GOT3 (cell line): ENCODE data around the gene NRXN2.
A peak's percentile ranks its signal among the peaks of the same experiment; 100 is the strongest.

Experiments used
- DNase-seq: peaks from one replicate; lab custom pipeline; 2025; ENCODE audit warnings: mixed read lengths; lab: John Stamatoyannopoulos, UW

The NRXN2 gene

GRCh38 chr11:64723117-64723906, at the start of gene NRXN2:
Gene NRXN2, minus strand, starts transcription at chr11:64723197. Its CDS starts 9,498 bp downstream, at chr11:64713699.
- DNase-seq, result peak; percentile 3

- DNase-seq, result no peak
These were observed 49.5 kb upstream of the NRXN2 start for GRCh38 chr11:64772303-64773018.

DNA sequence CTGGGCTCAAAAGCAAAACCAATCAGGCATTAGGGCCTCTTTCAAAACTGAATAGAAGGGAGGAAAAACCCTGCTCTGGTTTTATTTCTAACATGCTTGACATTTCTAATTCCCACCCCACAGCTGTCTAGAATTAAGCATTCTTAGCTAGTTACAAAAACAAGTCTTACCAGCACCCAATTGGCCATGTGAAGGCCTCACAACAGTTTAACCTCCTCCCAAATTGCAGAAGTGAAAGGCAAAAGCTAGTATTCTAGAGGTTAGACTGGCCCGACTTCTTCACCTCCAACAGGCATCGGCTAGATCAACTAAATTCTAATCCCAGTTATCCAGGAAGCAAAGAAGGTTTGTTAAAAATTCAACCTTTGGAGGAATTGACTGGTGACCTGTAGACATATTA, 48.9 kb upstream of the NRXN2 start:
- DNase-seq, result no peak

- no peak for DNase-seq
These were observed 47.1 kb upstream of the NRXN2 start for GRCh38 chr11:64770120-64770519.

- DNase-seq, result no peak
These were observed 46.3 kb upstream of the NRXN2 start for GRCh38 chr11:64769283-64769682.

DNA sequence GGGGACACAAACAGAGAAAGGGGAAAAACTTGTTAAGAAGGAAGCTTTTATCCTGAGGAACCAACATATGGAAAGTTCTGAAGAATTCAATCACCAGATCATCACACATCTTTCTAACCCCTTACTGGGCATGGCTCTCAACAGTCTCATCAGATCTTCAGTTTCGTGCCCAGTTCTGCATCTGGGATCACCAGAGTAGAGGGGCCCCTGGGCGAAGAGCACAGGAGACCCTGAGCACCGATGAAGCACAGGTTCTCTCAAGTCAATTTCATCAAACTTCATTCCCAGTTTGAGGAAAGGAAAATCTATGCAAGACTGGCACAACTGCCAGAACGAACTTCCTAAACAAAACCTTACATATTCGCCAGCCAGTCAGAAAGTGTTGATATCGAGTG, 45.3 kb upstream of the NRXN2 start:
- no peak for DNase-seq

DNA sequence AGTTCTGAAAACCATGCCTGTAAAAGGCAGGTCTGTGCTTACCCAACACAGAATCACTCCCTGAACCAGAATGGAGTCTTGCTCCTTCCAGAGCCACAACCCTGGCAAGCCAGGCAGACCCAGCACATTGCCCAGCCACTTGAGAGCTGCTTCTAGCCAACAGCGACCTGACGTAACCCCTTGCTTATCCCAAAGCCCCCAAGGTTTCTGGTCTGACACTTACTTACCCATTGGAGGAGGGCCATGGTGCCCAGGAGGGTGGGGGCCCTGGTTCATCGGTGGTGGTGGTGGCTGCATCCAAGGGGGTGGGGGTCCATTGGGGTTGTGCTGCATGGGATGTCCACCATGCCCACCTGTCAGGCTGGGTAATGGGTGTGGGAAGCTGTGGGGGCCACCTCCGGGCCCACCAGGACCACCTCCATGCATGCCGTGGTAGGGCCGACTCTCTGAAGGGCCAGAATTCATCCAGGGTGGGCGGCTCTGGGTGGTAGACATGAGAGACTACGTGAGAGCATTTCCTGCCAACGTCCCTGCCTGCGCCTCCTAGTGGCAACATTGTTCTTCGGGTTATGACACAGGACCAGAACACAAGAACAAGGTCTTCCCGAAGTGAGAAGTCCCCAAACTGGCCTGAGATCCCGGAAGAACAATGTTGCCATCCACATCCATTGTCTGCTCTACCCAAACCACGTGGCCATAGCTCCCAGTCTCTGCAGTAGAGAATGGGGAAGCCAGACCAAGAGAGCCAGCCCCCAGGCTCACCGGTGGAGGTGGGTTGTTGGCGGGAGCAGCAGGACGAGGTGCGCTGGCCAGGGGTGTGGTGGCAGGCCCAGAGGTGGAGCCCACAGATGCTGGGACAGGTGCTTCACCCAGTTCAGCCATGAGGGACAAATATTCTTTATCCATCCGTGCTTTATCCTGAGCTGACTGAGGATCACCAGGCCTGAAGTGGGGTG, 44.6 kb upstream of the NRXN2 start:
- no peak for DNase-seq

GRCh38 chr11:64766881-64767280, 43.9 kb upstream of the NRXN2 start:
- no peak for DNase-seq

DNA sequence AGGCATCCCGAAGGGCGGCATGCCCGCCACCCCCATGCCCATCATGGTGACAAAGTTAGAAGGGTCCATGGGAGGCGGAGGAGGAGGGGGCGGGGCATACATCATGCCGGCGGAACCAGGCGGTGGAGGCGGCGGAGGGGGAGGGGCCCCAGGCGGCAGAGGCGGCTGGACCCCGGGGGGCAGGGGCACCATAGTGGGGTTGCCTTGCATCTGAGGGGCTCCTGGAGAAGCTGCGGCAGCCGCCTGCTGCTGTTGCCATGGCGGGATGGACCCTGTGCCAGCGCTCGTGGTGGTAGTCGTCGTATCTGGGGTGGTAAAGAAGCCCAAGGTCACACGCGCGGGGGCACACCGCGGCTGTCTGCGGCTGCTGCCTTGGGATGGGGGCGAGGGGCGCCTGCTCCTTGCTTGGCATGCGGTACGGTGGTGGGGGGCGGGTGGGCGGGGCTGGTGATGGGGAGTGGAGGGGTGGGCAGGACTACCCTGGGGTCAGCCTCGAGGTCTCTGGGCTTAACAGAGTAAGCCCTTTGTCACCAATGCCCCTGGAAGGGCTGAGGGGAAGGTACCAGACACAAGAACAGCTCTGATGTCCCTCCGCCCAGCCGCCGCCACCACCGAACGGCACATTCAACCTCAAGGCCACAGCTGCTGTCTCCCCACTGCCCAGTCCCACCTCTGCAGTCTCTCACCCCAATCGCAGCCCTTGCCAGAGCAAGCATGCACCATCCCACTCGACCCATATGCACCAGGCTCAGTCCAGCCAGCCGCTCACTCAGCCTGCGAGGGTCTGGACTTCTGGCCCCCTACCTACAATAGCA, 43.1 kb upstream of the NRXN2 start:
- DNase-seq, result no peak

GRCh38 chr11:64765291-64765850, 42.4 kb upstream of the NRXN2 start:
- DNase-seq, result no peak

DNA sequence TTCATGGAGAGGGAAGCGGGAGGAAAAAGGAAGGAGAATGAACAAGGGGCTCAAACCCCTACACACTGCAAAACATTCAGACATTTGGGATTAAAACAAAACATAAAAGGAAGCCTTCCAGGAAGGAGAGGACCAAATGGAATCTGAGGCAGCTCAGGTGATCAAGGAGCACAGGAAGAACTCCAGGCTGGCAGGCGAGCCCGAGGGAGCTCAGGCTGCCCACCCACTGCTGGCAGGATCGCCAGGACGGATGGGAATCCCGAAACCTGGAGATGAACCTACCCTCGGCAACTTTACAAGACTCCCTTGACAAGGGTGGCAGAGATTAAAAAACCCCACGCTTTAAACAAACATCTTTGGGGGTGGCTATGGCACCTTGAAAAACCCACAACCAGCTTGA, 41.8 kb upstream of the NRXN2 start:
- no peak for DNase-seq

GRCh38 chr11:64764040-64764611, 41.1 kb upstream of the NRXN2 start:
- no peak for DNase-seq

GRCh38 chr11:64763526-64764039, 40.6 kb upstream of the NRXN2 start:
- no peak for DNase-seq

DNA sequence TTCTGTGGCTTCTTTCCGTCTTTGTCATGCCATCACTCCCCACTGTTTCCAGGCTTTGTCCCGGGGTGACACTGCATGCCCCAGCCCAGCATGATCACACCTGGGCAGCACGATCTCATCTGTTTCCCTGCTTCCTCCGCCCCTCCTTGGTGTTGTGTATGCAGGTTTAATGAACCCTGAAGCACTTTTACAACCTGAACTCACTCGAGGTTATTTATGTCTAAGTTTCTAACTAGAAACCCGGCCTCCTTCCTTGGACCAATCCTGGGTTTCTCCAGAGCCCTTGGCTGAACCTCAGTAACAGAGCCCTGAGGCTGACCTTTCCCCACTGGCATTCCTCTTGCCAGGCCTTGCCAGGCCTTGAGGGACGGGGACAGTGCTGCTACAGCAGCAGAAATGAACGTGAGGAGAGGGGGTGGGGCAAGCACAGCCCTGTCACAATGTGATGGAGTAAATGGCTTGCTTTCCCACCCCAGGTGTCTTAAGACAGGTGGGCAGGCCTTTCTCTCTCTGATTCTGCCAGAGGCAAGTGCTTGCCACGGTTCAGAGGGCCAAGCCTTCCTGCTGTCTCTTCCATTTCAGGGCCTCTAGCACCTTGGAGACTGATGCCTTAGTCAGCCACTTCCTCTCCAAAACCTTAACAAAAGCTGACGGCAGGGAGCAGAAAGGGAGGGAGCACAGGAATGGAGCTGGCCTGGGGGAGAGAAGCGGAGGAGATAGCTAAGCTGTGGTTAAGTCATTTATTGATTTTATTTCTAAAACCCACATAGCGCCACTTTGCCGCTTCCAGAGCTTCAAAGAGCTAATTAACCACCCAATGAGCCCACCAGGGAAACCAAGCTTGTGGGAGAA, 39.9 kb upstream of the NRXN2 start:
- no peak for DNase-seq

- no peak for DNase-seq
These were observed 39.3 kb upstream of the NRXN2 start for GRCh38 chr11:64762277-64762673.

DNA sequence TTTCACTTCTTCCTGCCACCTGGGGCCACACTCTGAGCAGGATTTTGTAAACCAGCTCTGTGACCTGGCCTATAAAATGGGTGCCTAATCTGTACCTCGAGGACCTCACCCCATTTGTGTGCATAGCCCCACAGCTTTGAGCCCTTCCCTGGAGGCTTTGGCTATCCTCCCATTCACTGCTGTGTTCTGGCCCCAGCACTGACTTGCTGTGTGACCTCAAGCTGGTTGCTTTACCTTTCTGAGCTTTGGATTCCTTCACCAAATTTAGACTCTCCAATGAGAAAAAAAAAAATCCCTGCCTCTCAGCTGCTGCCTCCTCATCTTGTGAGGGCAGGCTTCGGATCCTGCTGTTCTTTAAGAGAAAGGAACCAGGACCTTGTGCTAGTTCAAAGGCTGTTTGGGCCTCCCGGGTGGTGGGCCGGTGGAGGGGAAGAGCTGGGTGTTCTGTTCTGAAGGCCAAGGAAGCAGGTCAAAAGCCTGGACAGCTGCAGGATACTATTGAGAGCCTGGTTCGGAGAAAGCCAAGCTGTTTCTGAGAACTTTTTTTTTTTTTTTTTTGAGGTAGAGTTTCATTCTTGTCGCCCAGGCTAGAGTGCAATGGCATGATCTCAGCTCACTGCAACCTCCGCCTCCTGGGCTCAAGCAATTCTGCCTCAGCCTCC, 37.9 kb upstream of the NRXN2 start:
- DNase-seq, result no peak

DNA sequence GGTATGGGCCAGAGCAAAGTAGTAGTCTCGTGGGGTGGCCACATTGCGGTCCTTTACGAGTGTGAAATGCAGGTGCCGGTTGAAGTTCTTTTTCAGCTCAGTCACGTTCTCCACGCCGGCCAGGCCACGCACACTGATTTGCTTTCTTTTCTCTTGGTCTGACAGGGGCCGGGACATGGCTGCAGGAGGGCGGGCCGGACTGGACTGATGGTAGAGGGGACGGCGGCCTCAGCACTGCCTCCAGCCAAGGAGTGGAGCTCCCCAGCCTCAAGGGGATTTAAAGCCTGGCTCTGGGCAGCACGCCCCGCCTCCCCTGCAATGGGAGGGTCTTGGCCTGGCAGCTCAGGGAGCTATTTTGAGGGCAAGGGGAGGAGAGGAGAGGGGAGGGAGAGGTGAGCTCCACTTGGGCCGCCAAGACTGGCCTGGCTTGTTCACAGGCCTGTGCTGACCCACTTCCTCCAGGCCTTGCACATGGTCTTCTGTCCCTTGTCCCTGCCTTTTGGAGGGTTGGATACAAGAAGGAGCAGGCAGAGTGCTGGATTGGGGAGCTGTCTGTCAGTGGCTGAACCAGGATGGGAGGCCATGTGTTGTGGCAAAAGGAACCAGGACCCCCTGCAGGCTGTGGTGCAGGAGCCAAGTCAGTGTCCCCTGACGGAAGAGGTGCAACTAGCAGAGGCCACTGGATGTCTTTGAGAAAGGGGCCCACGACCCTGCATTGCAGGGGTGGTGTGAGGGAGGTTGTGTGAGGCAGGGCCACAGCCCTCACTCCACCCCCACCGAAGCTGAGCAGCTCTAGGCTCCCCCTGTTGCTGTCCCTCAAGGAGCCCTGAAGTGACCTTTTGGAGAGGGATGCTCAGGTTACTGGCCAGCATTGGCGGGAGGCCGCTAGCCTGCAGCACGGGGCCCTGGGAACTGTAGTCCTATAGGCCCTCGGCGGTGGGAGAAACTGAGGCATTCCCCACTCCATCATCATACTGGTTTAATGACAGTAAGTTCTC, 37.0 kb upstream of the NRXN2 start, which contains the start of gene PYGM:
Gene PYGM, minus strand, starts transcription at position 253 of the 998 bp plus-strand sequence. Its CDS starts 76 bp downstream, at position 177.
- no peak for DNase-seq
